ENCODE data around the gene MAP2K4. TPM values are rescaled to one million over a fixed set of nuclear protein-coding genes. Genes with fewer than 3 reads are reported as not detected.

Gene MAP2K4
- total and polyA plus RNA-seq, 7 donors: 13.5 to 41.3 (median 27.4) TPM

DNA sequence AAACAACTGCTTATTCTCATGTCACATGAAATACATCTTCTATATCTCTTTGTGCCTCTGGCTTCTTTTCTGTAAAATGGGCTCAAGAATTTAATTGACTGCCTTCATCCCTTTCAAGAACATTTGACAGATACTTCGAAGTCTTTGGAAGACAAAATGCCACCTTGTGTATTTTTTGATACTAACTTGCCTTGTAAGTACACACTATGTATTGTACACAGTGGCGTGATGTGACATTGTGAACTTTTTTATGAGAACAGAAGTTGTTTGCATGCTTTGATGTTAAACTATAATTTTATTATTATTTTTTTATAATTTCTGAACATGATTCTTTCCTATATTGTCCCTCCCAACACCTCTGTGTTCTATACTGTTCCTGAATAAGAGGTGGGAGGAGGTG lies 73.7 kb downstream of the MAP2K4 start:
- TF ChIP-seq EP300 (IDR thresholded peaks at IDR 0.05) (no peak), POLR2A (IDR thresholded peaks at IDR 0.05) (no peak)
- TF ChIP-seq, protein P1, sequence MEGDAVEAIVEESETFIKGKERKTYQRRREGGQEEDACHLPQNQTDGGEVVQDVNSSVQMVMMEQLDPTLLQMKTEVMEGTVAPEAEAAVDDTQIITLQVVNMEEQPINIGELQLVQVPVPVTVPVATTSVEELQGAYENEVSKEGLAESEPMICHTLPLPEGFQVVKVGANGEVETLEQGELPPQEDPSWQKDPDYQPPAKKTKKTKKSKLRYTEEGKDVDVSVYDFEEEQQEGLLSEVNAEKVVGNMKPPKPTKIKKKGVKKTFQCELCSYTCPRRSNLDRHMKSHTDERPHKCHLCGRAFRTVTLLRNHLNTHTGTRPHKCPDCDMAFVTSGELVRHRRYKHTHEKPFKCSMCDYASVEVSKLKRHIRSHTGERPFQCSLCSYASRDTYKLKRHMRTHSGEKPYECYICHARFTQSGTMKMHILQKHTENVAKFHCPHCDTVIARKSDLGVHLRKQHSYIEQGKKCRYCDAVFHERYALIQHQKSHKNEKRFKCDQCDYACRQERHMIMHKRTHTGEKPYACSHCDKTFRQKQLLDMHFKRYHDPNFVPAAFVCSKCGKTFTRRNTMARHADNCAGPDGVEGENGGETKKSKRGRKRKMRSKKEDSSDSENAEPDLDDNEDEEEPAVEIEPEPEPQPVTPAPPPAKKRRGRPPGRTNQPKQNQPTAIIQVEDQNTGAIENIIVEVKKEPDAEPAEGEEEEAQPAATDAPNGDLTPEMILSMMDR (IDR thresholded peaks at IDR 0.05): no peak
- Histone ChIP-seq H3K4me3 (no peak overlapping the region), H3K27me3 (no peaks in the 10 kb centered on the region), H3K27ac (no peak overlapping the region), H3K9me3 (no peaks in the 10 kb centered on the region), H3K4me1 (no peaks in the 10 kb centered on the region), H3K36me3 (peaks cover 0 to 13% (median 0%) of the 10 kb centered on the region in 4 donors)
- intact Hi-C loops (cut with DNase I): no loop called here
- WGBS, 2 donors: 93 to 97% methylated on average over 2 of the region's 2 CpGs
- no peak for DNase-seq

DNA sequence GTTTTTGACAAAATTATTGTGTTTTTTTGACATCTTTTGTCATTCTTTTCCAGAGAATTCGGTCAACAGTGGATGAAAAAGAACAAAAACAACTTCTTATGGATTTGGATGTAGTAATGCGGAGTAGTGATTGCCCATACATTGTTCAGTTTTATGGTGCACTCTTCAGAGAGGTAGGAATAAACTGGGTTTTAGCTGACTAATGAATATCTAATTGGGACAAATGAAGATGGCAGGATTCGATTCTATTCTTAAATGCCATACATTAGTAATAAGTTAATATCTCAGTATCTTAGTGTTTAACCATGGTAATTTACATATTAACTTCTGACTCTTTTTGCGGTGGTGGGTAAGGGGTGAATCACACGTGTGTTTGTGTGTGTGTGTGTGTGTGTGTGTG lies 74.8 kb downstream of the MAP2K4 start:
- TF ChIP-seq, protein P1 (IDR thresholded peaks at IDR 0.05): no peak
- TF ChIP-seq POLR2AphosphoS5 (IDR thresholded peaks at IDR 0.05) (no peak), POLR2A (IDR thresholded peaks at IDR 0.05) (no peak), EP300 (IDR thresholded peaks at IDR 0.05) (no peak)
- H3K4me1 ChIP-seq: no peaks in the 10 kb centered on the region
- no peaks in the 10 kb centered on the region for H3K9me3 ChIP-seq
- no peak for DNase-seq
- peaks cover 0 to 15% (median 0%) of the 10 kb centered on the region in 4 donors for H3K36me3 ChIP-seq
- H3K4me3 ChIP-seq: no peak overlapping the region
- 98 to 100% methylated on average over 5 of the region's 5 CpGs for whole genome bisulfite sequencing, 2 donors
- H3K27ac ChIP-seq: no peak overlapping the region
- intact Hi-C loops (cut with DNase I): no loop called here
- no peaks in the 10 kb centered on the region for H3K27me3 ChIP-seq

DNA sequence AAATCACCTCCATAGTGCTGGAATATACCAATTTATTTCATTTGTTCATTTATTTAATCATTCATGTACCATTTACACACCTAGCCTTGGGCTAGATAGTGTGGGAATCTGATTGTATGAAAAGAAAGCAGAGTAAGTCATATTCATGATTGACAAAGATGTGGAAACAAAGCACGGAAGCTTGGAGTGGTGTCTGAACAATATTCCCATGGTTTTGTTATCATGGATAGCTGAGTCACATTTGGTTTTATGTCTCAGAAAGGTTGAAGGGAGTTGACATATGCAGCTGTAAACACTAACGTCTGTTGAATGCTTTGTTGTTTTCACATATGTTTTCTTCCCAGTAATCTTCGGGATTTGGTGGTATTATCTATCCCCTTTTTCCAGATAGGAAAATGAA lies 76.6 kb downstream of the MAP2K4 start:
- Histone ChIP-seq H3K4me1 (no peaks in the 10 kb centered on the region), H3K36me3 (peaks cover 0 to 15% (median 0%) of the 10 kb centered on the region in 4 donors), H3K4me3 (no peak overlapping the region), H3K27me3 (no peaks in the 10 kb centered on the region), H3K9me3 (no peaks in the 10 kb centered on the region), H3K27ac (no peak overlapping the region)
- no peak for TF ChIP-seq POLR2A (IDR thresholded peaks at IDR 0.05)
- no peak for TF ChIP-seq EP300 (IDR thresholded peaks at IDR 0.05)
- TF ChIP-seq POLR2AphosphoS5 (IDR thresholded peaks at IDR 0.05): no peak
- TF ChIP-seq, protein P1 (IDR thresholded peaks at IDR 0.05): no peak
- DNase-seq: no peak
- 90 to 97% methylated on average over 3 of the region's 3 CpGs for WGBS, 2 donors
- intact Hi-C loops (cut with DNase I): no loop called here

DNA sequence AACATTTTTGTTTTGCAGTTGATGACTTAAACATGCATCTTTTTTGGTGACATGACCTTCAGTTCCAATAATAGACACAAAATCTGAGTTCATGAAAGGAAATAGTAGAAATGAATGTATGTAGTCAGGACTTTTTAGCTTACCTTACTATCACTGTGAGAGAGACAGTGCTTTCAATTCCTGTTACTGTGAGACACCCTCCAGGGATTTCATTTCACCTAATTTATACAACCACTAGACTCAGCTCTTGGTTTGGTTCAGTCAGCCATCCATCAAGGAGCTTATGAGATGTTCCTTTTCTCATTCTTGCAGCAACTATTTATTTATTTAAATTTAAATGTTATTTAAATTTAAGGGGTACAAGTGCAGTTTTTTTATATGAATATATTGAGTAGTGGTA lies 77.9 kb downstream of the MAP2K4 start:
- intact Hi-C loops (cut with DNase I): no loop called here
- no peak for TF ChIP-seq EP300 (IDR thresholded peaks at IDR 0.05)
- no peak for TF ChIP-seq POLR2A (IDR thresholded peaks at IDR 0.05)
- TF ChIP-seq POLR2AphosphoS5 (IDR thresholded peaks at IDR 0.05): no peak
- TF ChIP-seq, protein P1 (IDR thresholded peaks at IDR 0.05): no peak
- Histone ChIP-seq H3K4me1 (no peaks in the 10 kb centered on the region), H3K27ac (no peak overlapping the region), H3K4me3 (no peak overlapping the region), H3K36me3 (peaks cover 0 to 15% (median 0%) of the 10 kb centered on the region in 4 donors), H3K9me3 (no peaks in the 10 kb centered on the region), H3K27me3 (no peaks in the 10 kb centered on the region)
- no peak for DNase-seq

DNA sequence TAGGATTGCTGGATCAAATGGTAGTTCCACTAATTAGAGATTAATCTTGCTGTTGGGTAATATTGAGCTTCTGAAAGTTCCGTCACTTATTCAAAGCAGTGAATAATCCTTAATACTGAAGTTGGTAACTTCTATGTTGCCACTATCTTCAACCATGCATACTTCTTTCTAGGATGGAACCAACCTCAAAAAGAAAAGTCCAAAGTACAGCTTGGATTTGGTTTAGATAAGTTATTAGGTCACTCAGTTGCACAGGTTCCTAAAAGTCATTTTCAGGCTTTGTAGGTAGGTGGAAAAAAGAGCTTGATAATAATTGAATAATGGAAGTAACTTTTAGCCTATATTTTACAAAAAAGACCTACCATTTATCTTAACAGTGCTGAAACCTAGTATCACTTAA lies 78.7 kb downstream of the MAP2K4 start:
- H3K4me1 ChIP-seq: no peaks in the 10 kb centered on the region
- peaks cover 0 to 15% (median 0%) of the 10 kb centered on the region in 4 donors for H3K36me3 ChIP-seq
- H3K4me3 ChIP-seq: no peak overlapping the region
- H3K9me3 ChIP-seq: no peaks in the 10 kb centered on the region
- no peak for DNase-seq
- intact Hi-C loops (cut with DNase I): no loop called here
- H3K27me3 ChIP-seq: no peaks in the 10 kb centered on the region
- WGBS, 2 donors: 100% methylated on average over 1 of the region's 1 CpG
- no peak overlapping the region for H3K27ac ChIP-seq
- TF ChIP-seq POLR2A (IDR thresholded peaks at IDR 0.05) (no peak), POLR2AphosphoS5 (IDR thresholded peaks at IDR 0.05) (no peak), EP300 (IDR thresholded peaks at IDR 0.05) (no peak)
- TF ChIP-seq, protein P1 (IDR thresholded peaks at IDR 0.05): no peak

Measured in sigmoid colon (tissue), 7 donors.